ENCODE measurements around the gene YAP1.

- TF ChIP-seq CTCF (IDR thresholded peaks at IDR 0.05; ENCODE audit: insufficient read depth, low read length, poor library complexity, severe bottlenecking) = no peak
- TF ChIP-seq EZH2phosphoT487 (conservative IDR thresholded peaks at IDR 0.05; ENCODE audit: low read length) = no peak
These were observed 10.5 kb upstream of the YAP1 start for GRCh38 chr11:102099755-102100154.
